Mucosa of descending colon (tissue), 3 donors: Measurements from ENCODE around the gene RENBP. TPM values are rescaled to one million over a fixed set of nuclear protein-coding genes. Genes with fewer than 3 reads are reported as not detected.

ENCODE experiments used
- ATAC-seq: fragments of 200-7000 bp; cut with Tn5 transposase; one replicate; pipeline ENCODE4 v1.9.1; 2020; ENCODE audit warnings: mild to moderate bottlenecking, moderate library complexity
- DNase-seq, 3 donors: peaks; one replicate each; pipeline ENCODE4 v3.0.0-alpha.2; 2020
- H3K36me3 ChIP-seq: fragments of 200-600 bp; one replicate; pipeline ENCODE4 v1.8.0; 2021; ENCODE audit warnings: low read depth, mild to moderate bottlenecking
- H3K4me1 ChIP-seq: fragments of 200-600 bp; one replicate; pipeline ENCODE4 v1.8.0; 2021; ENCODE audit warnings: low read depth, mild to moderate bottlenecking
- H3K4me3 ChIP-seq: fragments of 200-600 bp; one replicate; pipeline ENCODE4 v1.8.0; 2021; ENCODE audit warnings: mild to moderate bottlenecking
- H3K9me3 ChIP-seq: fragments of 200-600 bp; one replicate; pipeline ENCODE4 v1.8.0; 2021; ENCODE audit warnings: mild to moderate bottlenecking
- intact Hi-C, 2 donors: fragments of 100-400 bp; cut with DNase I in 1 of 2; cut with micrococcal nuclease in 1 of 2; formaldehyde crosslinking; loops; one replicate each; pipeline versions ENCODE4 v1.11.0 to v1.11.1; 2022; cut with DNase I, micrococcal nuclease
- total RNA-seq, 3 donors: library from RNA; stranded (reverse); fragmentation: NEBNext Ultra II Directional in 2 of 3; extraction: Animal tissue kit (Norgen Biotek cat#: 25700) in 2 of 3; gene quantifications; one replicate each; pipeline versions ENCODE4 v1.2.1 to v1.2.4, GENCODE V29; 2021 to 2023
- TF ChIP-seq, protein P1 (sequence below): fragments of 200-600 bp; IDR thresholded peaks from one replicate; pipeline ENCODE4 v1.8.0; 2022; ENCODE audit warnings: antibody characterized with exemption, mild to moderate bottlenecking
- donor health status: DM: no; HTN: no; CAD: no; lungs with moderate emphysema.
- donor health status: DM: no; HTN: no; CAD: no.
- donor health status: DM: no; HTN: yes; CAD: no.

Gene RENBP
- total RNA-seq, 3 donors from 2014 or later, result 3.5 to 21.2 (median 10.2) TPM

DNA sequence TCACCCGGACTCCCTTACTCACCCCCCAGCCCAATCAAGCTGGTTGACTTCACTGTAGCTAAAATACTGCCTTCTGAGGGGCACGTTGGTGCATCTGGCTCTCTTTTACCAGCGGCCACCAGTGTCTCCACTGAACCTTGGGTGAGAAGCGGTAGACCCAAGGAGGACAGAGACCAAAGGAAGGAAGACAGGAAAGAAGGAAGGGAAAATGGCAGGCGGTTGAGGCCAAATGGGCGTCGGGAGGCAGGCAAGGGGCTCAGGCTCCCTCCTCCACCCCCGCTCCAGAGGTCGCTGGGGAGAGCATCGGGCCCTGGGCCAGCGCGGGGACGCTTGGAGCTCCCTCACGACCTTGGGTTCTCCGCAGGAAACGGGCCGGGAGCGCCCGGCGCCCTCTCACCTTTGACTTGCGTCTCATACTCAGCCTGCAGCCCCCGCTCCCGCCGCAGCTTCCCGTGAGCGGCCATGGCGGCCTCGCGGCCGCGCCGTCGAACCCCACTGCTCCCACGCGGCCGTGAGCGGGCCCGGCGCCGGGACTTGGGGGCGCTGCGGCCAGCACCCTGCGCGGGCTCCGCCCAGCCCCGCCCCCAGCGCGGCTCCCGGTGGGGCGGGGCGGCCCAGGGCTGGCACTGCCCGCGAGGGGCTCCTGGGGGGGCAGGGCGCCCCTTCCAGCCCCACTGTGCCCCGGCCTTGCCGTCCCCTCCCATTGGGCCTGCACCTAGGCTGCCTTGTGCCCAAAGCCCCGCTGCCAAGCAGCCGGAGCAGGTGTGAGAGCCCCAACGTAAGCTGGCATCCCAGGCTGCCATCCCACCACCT lies 18.5 kb downstream of the RENBP start, which contains the start of gene ARHGAP4:
Gene ARHGAP4, minus strand, starts transcription at position 526 of the 813 bp plus-strand sequence. Its CDS starts 62 bp downstream, at position 464.
- intact Hi-C loops, result no loop called here
- H3K9me3 ChIP-seq, result no peaks in the 10 kb centered on the region
- peaks cover 10% of the 10 kb centered on the region for H3K4me1 ChIP-seq
- H3K4me3 ChIP-seq, result peak within 1 kb of the TSS; percentile 6
- TF ChIP-seq, protein P1, sequence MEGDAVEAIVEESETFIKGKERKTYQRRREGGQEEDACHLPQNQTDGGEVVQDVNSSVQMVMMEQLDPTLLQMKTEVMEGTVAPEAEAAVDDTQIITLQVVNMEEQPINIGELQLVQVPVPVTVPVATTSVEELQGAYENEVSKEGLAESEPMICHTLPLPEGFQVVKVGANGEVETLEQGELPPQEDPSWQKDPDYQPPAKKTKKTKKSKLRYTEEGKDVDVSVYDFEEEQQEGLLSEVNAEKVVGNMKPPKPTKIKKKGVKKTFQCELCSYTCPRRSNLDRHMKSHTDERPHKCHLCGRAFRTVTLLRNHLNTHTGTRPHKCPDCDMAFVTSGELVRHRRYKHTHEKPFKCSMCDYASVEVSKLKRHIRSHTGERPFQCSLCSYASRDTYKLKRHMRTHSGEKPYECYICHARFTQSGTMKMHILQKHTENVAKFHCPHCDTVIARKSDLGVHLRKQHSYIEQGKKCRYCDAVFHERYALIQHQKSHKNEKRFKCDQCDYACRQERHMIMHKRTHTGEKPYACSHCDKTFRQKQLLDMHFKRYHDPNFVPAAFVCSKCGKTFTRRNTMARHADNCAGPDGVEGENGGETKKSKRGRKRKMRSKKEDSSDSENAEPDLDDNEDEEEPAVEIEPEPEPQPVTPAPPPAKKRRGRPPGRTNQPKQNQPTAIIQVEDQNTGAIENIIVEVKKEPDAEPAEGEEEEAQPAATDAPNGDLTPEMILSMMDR, result no peak
- H3K36me3 ChIP-seq, result no peaks in the 10 kb centered on the region
- ATAC-seq (peak; percentile 9), DNase-seq (peak in 2 of 3 donors; percentile 62 to 75)

DNA sequence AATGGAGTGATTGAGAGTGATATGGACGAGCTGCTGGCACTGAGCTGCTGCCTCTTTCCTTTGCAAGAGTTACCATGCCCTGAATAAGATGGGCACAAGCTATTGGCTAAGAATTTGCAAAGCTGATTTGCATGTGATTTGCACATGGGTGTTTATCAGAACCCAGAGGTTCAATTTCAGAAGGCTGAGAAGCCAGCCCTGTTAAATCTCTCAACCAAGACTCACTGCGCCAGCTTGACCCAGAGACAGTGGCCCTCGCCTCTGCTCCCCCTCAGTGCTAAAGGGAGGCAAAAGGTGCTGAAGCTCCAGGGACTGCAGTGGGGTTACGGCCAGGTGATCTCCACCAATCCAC lies 19.1 kb downstream of the RENBP start:
- H3K4me1 ChIP-seq, result peaks cover 10% of the 10 kb centered on the region
- DNase-seq (no peak), ATAC-seq (no peak)
- no peaks in the 10 kb centered on the region for H3K9me3 ChIP-seq
- no peak overlapping the region for H3K4me3 ChIP-seq
- TF ChIP-seq, protein P1, result no peak
- H3K36me3 ChIP-seq, result no peaks in the 10 kb centered on the region
- intact Hi-C loops, result no loop called here

DNA sequence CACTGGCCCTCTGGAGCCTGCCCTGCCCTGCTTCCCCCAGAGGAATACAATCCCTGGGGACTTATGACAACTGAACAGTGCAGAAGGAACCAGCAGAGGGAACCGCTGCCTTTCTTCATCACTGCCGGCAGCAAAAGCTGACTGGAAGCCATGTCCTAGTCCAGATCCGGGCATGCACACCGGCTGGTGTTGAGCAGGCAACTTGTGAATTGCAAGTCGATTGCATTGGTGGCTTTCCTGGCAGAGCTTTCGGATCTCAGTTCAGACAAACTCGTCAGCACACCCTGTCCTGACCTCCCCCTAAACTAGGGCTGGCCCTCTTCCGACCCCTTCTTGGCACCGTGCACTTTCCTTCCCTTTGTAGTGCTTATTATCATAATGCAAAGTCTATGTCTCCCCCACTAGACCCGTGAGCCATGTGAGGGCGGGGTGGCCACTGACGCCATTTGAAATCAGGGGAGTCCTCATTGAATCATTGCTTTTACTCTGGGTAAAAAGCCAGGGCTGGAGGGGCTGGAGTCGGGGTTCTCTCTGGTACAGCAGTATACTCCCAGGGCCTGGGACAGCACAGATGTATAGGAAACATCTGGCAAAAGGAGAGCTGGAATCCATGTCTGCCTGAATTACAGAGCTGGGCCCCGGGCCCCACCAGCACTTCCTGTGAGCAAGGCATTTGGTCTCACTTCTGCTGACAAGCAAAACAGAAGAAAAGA lies 20.1 kb downstream of the RENBP start:
- Histone ChIP-seq H3K9me3 (no peaks in the 10 kb centered on the region), H3K4me1 (peaks cover 6% of the 10 kb centered on the region), H3K4me3 (no peak overlapping the region), H3K36me3 (no peaks in the 10 kb centered on the region)
- ATAC-seq (no peak), DNase-seq (peak in 2 of 3 donors; percentile 37 to 56)
- intact Hi-C loops, result no loop called here
- TF ChIP-seq, protein P1, result no peak

DNA sequence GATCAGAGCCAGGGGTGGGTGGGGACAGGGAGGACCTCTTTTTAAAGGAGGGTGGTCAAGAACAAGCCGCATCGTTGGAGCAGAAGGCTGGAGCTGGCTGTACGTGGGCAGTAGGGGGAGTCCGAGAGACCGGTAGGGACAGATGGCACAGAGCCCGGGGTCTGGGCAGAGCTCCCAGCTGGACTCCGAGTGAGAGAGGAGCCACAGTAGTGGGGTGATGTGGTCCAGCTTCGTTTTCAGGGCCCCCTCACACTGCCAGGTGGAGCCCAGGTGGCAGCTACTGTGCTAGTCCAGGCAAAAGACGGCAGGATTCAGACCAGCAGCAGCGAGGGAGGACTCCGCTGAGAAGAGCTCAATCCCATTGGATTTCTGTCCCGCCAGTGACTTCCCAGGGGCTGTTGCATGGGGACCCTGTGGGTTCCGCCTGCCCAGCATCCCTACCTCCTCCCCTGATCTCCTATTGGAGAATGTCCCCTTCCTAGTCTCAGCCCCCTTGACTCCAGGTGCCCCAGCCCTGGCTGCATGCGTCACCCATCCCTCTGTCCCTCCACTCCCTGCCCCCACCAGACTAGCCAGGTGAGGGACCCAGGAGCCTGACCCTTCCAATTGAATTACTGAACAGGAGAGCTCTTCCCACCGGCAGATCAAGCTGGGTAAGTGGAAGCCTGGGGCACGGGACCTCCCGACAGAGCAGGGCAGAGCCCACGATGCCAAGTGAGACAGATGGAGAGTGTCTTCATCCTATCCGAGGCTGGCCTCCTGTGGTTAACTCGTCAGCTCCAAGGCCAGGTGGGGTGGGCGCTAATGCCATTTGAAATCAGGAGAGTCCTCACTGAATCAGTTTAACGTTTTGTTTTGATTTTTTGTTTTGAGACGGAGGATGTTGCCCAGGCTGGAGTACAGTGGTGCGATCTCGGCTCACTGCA lies 21.2 kb downstream of the RENBP start:
- no peak for ATAC-seq
- H3K36me3 ChIP-seq, result no peaks in the 10 kb centered on the region
- peak; percentile 54 to 66 (median 66) for DNase-seq
- TF ChIP-seq, protein P1, result no peak
- intact Hi-C loops, result no loop called here
- no peaks in the 10 kb centered on the region for H3K9me3 ChIP-seq
- H3K4me1 ChIP-seq, result no peaks in the 10 kb centered on the region
- H3K4me3 ChIP-seq, result no peak overlapping the region
